Activated CD8-positive, alpha-beta memory T cell treated with anti-CD3 and anti-CD28 coated beads, Interleukin-2, amount 50 U/mL, for 1 hour (primary cell): ENCODE measurements around the gene FSTL4.

Source experiments
- DNase-seq: peaks from one replicate; pipeline ENCODE4 v3.0.0-alpha.2; 2020; ENCODE audit errors: extremely low read depth

The FSTL4 gene

DNA sequence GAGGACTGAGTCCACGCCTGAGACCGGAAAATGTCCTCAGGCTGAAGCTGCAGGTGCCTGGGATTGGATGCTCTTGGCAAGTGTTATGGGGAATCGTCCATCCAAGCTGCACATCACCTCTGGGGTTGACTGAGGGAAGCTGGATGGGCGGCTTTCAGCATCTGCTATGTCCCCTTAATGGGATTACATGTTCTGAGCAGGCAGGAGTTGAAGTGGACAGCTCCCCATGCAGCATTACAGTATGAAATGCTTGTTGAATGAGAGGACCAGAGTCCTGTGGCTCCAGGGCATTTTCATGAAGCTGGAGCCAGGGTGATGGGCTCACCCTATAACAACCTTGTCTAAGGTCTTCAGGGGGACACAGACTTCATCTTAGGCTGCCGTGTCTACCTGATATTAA, 289.6 kb downstream of the FSTL4 start:
- no peak for DNase-seq

DNA sequence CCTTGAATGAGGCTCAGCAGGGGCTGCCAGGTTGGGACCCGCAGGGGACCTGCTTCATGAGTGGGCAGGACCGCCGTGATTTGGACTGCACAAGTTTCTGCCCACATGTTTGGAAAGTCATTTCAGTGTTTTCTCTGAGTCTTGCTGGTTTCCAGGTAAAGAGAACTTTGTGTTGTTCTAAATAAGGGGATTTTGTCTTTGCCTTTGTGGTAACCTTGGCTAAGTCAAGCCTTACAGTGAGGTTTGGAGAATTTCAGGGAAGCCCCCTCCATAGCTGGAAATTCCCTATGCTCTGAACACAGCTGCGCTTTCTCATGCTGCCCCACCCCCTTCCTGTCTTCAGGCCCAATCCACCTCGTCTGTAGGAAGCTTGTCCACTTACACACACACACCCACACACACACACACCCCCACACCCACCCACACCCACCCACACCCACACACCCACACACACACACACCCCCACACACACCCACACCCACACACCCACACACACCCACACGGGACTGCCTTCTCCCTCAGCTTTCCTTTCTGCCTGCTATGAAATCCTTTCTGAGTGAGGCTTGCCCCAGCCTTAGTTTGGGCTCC, 290.4 kb downstream of the FSTL4 start:
- DNase-seq, result no peak

DNA sequence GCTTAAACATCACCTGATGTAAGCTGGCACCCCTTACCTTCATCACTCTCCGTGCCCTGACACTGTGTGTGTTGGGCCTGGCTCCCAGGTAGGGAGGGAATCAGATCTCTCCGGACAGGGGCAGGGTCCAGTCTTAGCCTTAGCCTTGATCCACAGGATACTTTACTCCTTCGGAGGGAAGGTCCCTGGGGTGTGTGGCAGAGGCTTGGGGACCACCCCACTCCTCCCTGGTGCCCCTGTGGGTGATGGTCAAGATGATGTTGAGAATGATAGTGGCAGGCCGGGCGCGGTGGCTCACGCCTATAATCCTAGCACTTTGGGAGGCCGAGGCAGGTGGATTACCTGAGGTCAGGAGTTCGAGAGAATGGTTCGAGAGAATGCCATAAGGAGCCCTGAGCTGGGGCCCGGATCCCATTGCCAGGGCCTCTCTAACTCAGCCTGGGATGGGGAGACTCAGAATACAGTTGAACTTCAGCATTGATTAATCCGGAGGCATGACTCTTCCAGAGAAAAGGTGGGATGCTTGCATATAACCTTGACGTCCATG, 291.0 kb downstream of the FSTL4 start:
- no peak for DNase-seq

DNA sequence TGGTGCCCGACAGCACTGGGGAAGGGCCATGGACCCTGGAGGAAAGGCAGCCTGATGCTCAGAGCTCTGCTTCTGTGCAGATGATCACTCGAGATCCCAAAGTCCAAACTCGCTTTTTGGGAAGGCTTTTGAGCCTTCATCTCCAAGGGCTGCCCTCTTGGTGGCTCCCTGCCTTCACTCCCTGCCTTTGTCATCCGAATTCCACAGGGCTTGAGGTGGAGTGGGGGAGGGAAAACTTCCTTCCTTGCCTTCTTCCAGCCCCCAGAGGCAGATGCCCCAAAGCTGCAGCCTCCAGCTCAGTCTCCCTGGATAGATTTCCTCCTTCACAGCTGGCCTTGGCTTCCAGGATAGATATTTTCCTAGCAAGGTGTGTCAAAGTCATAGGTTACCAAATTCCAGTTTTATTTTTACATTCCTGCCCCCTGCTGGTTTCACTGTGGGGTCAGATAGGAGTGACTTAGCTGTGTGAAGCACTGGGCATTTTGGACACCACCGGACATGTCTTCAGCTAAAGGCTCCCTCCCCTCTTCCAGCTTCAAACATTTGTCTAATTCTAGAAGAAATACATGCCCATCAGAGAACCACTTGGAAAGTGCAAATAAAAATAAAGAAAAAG, 292.3 kb downstream of the FSTL4 start:
- DNase-seq, result no peak

DNA sequence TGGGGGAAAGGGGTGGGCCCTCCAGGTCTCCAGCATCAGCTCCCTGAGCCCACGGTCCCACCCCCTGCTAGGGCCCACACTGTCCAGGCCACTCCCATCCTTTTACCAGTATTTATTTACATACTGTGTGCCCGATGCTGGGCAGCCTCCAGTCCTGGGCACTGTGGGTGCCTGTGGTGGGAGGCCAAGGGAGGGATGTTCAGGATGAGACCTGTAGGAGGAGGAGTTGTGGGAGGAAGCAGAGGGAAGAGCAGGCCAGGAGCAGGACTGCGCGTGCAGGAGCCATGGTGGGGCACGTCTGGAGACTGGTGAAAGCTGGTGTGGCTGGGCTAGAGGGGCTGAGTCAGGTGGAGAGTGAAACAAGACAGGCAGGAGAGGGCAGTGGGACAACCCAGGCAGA, 293.1 kb downstream of the FSTL4 start:
- no peak for DNase-seq

DNA sequence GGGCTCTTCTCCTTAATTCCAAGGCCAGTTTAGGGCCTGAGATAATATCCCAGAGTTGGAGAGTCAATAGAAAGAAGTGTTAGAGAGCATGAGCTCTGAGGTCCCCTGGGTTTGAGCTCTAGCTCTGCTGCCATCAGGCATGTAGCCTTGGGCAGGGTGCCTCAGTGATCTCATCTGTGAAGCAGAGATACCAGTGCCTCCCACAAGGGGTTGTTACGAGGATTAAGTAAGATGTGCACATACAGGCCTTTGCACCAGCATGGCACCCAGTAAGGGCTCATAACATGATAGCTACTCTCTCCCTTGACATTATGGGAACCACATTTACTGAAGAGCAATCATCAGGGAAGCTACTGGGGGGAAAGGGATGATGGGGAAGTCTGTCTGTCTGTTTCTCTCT, 294.8 kb downstream of the FSTL4 start:
- DNase-seq, result no peak

DNA sequence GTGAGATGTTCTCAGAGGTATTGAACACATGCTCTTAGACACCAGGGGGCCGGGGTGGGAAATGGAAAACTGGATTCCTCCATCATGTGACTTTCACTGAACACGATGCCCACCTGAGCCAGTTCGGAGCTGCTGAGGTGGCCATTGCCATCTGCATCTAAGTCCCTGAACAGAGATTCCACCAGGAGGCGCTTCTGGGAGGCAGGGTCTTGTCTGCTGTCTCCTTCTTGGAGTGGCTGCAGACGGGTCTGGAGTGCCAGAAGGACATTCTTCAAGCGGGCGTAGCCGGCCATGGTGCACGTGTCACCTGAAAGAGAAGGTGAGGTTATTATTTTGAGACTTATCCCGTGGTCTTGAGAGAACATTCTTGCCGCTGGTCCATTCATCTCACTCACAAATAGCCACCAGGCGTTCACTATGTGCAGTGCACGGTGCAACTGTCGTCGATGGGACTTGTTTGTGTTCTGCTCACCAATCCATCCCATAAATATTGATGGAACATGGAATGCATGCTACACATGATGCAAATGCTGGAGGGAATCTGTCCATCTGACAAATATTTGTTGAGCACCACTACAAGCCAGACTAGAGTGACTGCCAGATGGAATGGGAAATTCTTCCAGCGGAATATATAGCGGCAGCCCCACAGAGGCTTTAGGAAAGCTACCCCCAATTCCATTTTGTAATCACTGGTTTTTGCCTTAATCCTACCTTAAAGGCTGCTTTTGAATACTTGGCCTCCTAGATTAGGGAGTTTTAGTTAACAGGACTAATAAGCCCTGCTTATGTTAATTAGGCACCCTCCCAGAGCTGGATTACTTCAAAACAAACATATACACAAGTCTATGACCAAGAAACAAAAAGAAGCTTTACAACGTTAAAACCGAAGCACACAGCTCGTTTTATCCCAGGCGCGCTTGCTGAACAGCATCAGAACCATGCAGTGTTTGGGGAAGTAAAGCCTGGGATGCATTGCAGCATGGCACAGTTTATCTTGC, 295.7 kb downstream of the FSTL4 start:
- DNase-seq, result no peak

DNA sequence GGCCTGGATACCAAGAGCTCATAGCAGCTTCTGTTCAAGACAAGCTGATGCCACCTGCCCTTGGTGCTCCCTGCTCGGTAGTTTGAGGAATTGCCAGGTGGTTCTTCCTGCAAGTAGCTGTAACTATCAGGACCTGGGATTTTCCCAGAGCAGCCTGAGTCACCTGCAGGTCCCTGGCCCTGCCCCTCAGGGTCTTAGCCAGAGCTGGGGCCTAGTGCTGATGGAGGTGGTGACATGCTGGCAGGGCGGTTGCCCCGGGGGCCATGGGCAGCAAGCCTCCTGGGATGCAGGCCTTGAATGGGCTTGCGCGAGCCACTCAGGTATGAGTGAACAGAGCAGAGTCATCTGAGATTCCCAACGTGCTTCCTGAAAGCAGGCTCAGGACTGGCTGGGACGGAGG, 298.3 kb downstream of the FSTL4 start:
- no peak for DNase-seq

DNA sequence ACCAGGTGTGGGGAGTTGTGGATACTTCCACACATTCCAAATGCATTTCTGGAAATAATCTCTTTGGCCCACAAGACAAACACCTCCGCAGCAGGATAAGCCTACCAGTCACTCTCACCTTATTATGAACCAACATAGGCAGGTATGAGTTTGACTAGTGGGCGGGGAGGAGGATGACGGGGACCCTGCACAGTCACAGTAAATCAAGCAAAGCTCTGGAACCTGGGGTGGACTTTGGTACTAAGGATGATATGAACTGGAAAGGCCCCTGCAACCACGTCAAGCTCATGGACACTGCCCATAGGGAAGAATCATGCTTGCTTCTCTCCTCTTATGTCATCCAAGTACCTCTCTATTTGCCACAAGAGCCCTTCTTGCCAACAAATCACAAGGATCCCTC, 301.2 kb downstream of the FSTL4 start:
- DNase-seq, result no peak

DNA sequence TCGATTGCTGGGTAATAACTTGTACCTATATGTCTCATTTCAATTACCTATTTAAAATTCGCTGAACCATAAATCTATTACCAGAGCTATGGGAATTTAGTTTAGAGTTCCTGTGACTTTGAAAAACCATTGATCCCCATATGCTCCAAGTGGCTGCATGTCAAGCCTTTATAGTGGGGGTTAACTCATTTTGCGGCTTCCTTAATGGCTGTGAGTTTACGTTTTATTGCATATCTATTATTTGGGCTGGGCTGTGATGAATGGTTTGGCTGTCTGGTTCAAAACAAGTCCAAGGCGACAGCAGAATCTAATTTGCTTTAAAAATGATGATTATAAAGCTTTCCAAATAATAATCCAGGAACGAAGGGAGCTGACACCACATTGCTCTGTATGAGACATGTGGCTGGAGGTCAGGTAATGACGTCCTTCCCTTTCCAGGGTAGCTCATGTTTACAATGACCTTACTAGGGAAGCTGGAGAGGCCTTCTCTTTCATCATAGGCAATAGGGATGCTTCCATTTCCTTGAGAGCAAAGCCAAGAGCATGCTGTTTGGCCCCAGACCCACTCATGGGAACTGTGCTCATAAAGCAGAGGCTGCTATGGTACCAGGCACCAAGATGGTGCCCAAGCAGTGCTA, 302.2 kb downstream of the FSTL4 start:
- DNase-seq, result no peak

DNA sequence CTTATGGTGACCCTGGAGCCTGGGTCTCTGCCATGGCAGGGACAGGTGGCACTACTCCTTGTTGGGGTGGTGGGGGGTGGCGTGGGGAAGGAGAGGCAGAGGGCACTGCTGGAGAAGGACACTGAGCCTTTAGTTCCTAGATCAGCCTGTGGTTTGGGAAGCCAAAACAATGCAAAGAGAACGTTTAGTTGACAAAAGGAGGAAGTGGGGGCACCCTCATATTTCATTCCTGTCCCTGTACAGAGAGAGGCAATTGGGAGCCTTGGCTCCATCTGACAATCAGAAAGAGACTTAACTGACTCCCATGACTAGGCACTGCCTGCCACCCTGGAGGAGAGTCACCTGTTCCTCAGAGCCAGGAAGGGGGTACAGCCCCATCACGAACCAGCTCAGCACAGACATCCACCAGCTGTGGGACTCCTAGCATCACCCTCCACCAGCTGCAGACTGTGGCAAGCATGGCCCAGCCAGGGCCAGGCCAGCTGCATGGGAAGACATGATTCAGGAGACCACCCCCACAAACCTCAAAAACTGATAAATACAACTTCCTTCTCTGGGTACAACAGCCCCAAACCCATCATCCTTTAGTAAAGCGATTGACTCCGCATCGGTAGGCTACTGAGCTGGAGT, 303.1 kb downstream of the FSTL4 start:
- DNase-seq, result no peak

DNA sequence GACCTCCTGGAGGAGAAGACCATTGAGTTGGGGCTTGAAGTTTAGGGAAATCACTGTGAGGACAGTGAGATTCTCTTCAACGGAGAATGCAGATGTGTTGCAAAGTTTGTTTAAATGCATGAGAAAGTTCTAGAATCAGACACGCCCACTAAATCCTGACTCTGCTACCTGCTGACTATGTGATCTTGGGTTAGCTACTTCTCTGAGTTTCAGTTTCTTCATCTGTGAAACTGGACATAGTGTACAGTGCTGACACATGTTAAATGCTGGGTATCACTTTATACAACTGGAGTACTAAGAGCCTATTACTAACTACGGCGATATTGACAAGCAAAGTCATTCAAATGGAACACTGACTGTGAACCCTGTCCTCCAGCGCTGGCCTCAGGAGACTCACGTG, 305.1 kb downstream of the FSTL4 start:
- no peak for DNase-seq

DNA sequence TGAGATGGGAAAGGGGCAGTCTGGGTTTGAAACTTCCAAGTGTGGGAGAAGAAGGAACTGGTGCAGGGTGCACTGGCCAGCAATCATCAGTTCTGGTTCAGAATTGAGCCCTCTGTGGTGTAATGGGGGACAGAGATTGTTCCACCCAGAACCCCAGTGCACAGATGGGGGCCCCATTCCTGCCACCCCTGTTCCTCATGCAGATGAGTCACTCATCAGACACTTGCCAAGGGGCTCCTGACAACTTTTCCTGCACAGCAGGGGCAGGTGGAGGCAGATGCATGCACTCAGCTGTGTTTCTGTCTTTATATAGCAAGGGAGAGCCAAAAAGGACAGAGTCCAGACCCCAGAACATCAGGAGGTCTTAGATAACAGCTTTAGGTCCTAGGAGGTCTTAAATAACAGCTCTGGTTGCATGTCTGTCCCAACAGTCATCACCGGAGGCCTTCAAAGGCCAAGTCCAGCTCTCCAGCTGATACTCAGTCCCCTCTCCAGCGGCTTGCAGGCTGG, 307.6 kb downstream of the FSTL4 start:
- no peak for DNase-seq

DNA sequence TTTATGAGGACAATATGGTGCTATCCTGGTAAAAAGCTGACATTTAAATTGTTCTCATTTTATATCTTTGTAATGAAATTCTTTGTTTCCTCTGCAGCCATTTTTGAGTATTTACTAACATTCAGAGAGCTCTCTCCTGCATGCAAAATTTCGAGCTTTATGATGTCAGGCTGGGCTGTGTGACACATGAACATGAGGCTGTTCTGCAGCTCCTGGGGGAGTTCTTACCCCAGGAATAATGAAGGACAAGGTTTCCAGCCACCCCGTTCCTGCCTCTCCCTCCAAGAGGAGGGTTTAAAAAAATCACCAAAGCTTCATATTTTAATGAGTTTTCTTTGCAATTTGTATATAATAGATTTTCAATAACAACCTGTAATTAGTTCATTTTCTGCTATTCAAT, 308.2 kb downstream of the FSTL4 start:
- DNase-seq, result no peak

DNA sequence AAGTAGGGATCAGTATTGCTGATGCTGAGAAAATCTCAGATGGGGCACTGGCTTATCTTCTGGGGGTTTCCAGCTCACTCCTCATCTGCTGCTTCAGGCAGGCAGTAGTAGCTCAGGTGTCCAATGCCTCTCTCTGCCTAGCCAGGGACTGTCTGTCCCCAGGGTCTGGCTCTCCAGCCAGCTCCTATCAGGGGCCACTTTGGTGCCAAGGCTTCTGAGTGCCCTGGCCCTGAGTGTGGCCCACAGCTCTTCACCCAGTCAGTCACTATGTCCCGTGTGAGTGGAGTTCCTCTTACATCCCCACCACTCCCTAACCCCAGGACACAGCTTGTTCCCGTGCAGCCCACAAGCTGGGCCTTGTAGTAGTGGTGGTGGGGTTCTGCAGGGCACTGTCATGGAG, 309.0 kb downstream of the FSTL4 start:
- DNase-seq, result no peak

DNA sequence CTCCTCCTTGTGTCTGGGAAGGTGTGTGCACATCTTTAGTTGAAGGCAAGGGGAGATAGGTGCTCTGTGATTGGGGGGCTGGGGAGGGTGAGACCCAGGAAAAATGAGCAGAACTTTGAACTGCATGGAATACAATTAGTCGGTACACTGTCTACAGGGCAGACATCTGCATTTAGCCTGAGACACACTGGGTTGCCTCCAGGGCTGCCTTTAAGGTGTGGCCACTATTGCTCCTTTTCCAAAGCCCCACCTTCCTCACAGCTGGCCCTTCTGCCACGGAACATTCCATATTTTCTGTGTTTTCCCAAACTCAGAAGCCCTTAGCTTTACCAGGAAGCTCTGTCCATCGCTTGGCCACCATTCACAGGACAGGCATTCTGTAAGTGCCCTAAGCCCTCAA, 312.6 kb downstream of the FSTL4 start:
- no peak for DNase-seq

DNA sequence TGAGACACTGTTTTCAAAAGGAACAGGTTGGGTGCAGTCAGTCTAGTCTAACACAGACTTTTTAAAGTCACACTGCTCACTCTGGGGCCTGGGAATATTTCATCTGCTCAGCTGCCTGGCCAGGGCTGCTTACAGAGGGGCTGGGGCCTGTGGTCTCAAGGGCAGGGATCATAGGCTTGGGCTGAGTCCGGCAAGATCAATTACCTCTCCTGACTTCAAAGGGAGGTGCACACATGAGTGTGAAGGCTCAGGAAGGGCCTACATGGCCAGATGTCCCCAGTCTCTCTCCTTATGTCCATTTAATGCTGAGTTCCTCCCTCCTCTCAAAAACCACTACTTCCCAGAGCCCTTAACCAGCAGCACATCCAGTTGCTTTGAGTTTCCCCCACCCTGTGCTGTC, 313.3 kb downstream of the FSTL4 start:
- DNase-seq, result no peak

DNA sequence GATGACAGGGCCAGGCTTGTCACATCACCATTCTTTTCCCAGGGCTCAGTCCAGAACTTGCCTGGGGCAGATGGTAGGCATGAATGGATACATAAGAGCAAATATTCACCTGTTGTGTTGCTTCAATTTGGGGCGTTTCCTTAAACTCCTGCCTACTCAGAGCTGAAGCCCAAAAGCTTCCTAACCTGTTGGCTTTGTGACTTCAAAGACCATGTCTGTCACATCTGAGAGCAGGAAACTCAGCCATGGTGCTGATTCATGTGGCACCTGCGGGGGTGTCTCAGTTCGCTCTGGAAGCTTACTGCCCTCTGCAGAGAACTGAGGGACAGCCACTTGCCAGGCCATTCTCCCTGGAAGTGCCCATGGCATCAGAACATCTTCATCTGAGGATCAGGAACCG, 313.9 kb downstream of the FSTL4 start:
- DNase-seq, result no peak

DNA sequence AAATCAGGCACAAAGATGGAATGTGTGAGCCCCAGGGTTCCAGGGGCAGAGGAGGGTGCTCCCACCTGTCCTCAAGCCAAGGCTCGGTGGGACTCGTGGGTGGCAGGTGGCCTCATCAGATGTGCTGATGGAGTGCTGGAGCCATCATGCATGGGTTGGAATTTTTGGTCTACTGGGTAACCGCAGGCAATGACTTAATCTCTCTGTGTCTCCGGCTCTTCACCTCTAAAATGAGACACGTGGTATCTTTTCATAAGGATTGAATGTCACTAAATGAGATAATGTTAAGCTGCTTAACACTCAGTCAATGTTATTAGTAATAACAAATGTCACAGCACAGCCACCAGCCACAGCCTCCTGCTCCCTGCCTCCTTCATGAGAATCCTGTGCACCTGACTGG, 315.0 kb downstream of the FSTL4 start:
- DNase-seq, result no peak

DNA sequence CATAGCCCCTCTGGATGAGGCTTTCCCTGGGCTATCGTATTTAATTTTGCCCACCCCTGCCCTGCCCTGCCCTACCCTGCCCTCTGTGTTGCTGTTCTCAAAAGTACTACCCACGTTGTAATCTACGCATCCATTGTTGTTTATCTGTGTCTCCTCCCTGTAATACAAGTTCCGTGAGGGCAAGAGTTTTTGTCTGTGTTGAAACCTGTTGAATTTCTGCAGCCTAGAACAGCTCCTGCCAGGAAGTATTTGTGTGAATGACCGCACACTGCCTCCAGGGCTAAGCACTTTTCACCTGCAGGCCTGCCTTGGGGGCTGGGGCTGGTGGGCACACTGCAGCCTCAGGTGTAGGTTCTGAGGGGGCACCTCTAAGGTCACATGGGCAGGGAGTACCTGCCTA, 315.7 kb downstream of the FSTL4 start:
- no peak for DNase-seq

DNA sequence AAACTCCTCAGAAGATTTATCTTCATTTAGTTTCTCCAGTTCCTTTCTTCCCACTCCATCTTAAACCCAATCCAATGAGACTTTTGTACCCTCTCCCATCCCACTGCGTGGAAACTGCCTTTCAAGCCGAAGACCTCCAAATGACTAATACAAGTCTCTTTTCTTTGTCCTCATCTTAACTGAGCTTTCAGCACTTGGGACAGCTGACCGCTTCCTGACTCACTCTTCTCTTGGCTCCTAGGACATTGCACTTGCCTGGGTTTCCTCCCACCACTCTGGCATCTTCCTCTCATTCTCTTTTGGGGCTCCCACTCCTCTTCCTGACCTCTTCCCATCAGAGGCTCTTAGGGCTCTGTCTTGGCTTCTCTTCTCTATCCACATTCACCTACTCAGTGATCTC, 316.8 kb downstream of the FSTL4 start:
- DNase-seq, result no peak

DNA sequence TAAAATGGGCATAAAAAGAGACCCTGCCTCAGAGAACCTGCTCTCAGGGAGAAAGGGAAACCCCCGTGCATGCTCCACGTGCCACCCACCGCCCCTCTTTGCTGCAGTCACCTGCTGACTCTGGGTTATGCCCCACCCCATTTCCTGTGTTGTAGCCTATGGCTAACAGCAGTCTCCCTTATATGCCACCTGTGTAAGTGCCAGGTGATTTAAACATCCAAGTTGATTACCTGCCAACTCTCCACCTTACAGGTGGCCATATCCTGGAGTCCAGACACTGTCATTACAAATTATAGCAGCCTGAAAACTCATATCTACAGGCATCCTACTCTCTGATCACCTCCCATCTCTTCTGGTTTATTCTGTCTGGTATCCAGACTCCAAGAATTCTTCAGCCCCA, 318.0 kb downstream of the FSTL4 start:
- DNase-seq, result no peak
